ENCODE measurements around the gene IL4. TPM values are rescaled to one million over a fixed set of nuclear protein-coding genes. Genes with fewer than 3 reads are reported as not detected.

IL4 gene
- polyA plus RNA-seq (not detected in 3 replicates), polyA minus RNA-seq (not detected in 3 replicates)
- polyA plus RNA-seq (2011; ENCODE audit: low read depth): not detected
- polyA plus RNA-seq (2011; cell fraction: cytosol; rRNA removed): not detected in 2 replicates
- not detected in 2 replicates for polyA plus RNA-seq (2011; cell fraction: nucleus; rRNA removed)
- polyA plus RNA-seq (2012; ENCODE audit: low replicate concordance): not detected in 2 replicates
- polyA minus RNA-seq (2011; cell fraction: cytosol; rRNA and poly(A)+ RNA removed): not detected
- not detected in 2 replicates for polyA minus RNA-seq (2011; cell fraction: nucleus; rRNA and poly(A)+ RNA removed)

- Histone ChIP-seq H3K27me3 (ENCODE audit: control insufficient read depth, extremely low read depth, insufficient read depth, low read length) (no peaks in the 10 kb centered on the region), H3K9me3 (ENCODE audit: control insufficient read depth, low read depth, low read length) (no peaks in the 10 kb centered on the region), H4K20me1 (ENCODE audit: control insufficient read depth, extremely low read depth, insufficient read depth, low read length) (no peaks in the 10 kb centered on the region), H2AFZ (ENCODE audit: control insufficient read depth, low read length) (peak within 1 kb of the TSS; percentile 29), H3K4me3 (ENCODE audit: control insufficient read depth in 2 of 3, extremely low read depth in 1 of 3, insufficient read depth in 2 of 3, low read depth in 1 of 3, low read length in 3 of 3) (peak within 1 kb of the TSS in 1 of 3 experiments; percentile 11), H3K36me3 (ENCODE audit: control insufficient read depth in 2 of 2, extremely low read depth in 1 of 2, insufficient read depth in 2 of 2, low read length in 2 of 2) (no peaks in the 10 kb centered on the region), H3K9me1 (ENCODE audit: control insufficient read depth, extremely low read depth, insufficient read depth, low read length) (no peaks in the 10 kb centered on the region), H3K4me2 (ENCODE audit: control insufficient read depth, extremely low read depth, insufficient read depth, low read depth, low read length) (peak within 1 kb of the TSS; percentile 75), H3K27ac (ENCODE audit: control insufficient read depth, insufficient read depth, low read length) (peak within 1 kb of the TSS; percentile 58), H3K79me2 (ENCODE audit: control insufficient read depth, insufficient read depth, low read length) (no peaks in the 10 kb centered on the region), H3K9ac (ENCODE audit: control insufficient read depth, extremely low read depth, insufficient read depth, low read length) (peak within 1 kb of the TSS; percentile 39), H3K4me1 (ENCODE audit: control insufficient read depth, extremely low read depth, insufficient read depth, low read length) (peaks cover 24% of the 10 kb centered on the region)
- dilution Hi-C loops (cut with MboI; ENCODE audit: extremely low pct_ligation_motif_present, low sequenced_read_pairs): no loop called here
- TF ChIP-seq EZH2 (IDR thresholded peaks at IDR 0.05; ENCODE audit: low read length): no peak
- TF ChIP-seq, protein P1, sequence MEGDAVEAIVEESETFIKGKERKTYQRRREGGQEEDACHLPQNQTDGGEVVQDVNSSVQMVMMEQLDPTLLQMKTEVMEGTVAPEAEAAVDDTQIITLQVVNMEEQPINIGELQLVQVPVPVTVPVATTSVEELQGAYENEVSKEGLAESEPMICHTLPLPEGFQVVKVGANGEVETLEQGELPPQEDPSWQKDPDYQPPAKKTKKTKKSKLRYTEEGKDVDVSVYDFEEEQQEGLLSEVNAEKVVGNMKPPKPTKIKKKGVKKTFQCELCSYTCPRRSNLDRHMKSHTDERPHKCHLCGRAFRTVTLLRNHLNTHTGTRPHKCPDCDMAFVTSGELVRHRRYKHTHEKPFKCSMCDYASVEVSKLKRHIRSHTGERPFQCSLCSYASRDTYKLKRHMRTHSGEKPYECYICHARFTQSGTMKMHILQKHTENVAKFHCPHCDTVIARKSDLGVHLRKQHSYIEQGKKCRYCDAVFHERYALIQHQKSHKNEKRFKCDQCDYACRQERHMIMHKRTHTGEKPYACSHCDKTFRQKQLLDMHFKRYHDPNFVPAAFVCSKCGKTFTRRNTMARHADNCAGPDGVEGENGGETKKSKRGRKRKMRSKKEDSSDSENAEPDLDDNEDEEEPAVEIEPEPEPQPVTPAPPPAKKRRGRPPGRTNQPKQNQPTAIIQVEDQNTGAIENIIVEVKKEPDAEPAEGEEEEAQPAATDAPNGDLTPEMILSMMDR (optimal IDR thresholded peaks at IDR 0.05 in 1 of 3, IDR thresholded peaks at IDR 0.05 in 1 of 3, conservative IDR thresholded peaks at IDR 0.05 in 1 of 3; ENCODE audit: extremely low read depth in 1 of 3, insufficient read depth in 2 of 3, low read length in 3 of 3): no peak
- DNase-seq (ENCODE audit: low read depth, low spot score) (no peak), FAIRE-seq (no peak)
These were observed at the start of gene IL4 for GRCh38 chr5:132673939-132674630. Gene IL4, plus strand, starts transcription at chr5:132673989. Its CDS starts 62 bp downstream, at chr5:132674051.

DNA sequence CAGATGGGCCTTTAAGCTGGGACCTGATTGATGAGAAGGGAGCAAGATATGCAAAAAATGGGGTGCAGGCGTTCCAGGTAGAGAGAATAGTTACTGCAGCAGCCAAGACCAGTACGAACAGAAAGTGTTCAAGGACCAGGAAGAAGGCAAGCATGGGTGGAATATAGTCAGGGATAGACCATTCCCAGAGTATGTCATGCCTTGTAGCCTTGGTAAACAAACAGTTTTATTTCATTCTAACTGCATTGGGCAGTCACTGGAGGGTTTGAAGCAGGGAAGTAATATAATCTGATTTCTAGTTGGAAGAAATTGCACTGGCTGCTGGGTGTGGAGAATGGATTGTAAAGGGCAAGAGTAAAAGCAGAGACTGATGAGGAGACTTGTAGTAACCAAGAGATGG lies 46.3 kb upstream of the IL4 start:
- no peaks in the 10 kb centered on the region for H3K4me1 ChIP-seq (ENCODE audit: control insufficient read depth, extremely low read depth, insufficient read depth, low read length)
- peaks cover 0 to 7% of the 10 kb centered on the region in 2 experiments for H3K36me3 ChIP-seq (ENCODE audit: control insufficient read depth in 2 of 2, extremely low read depth in 1 of 2, insufficient read depth in 2 of 2, low read length in 2 of 2)
- DNase-seq (ENCODE audit: low read depth, low spot score) (no peak), FAIRE-seq (no peak)
- no peak overlapping the region for H3K9ac ChIP-seq (ENCODE audit: control insufficient read depth, extremely low read depth, insufficient read depth, low read length)
- no peak overlapping the region for H3K27ac ChIP-seq (ENCODE audit: control insufficient read depth, insufficient read depth, low read length)
- H3K9me1 ChIP-seq (ENCODE audit: control insufficient read depth, extremely low read depth, insufficient read depth, low read length): no peaks in the 10 kb centered on the region
- no peaks in the 10 kb centered on the region for H3K9me3 ChIP-seq (ENCODE audit: control insufficient read depth, low read depth, low read length)
- H3K4me2 ChIP-seq (ENCODE audit: control insufficient read depth, extremely low read depth, insufficient read depth, low read depth, low read length): no peak overlapping the region
- H3K27me3 ChIP-seq (ENCODE audit: control insufficient read depth, extremely low read depth, insufficient read depth, low read length): no peaks in the 10 kb centered on the region
- no peaks in the 10 kb centered on the region for H4K20me1 ChIP-seq (ENCODE audit: control insufficient read depth, extremely low read depth, insufficient read depth, low read length)
- dilution Hi-C loops (cut with MboI; ENCODE audit: extremely low pct_ligation_motif_present, low sequenced_read_pairs): no loop called here
- TF ChIP-seq, protein P1 (optimal IDR thresholded peaks at IDR 0.05 in 1 of 3, IDR thresholded peaks at IDR 0.05 in 1 of 3, conservative IDR thresholded peaks at IDR 0.05 in 1 of 3; ENCODE audit: extremely low read depth in 1 of 3, insufficient read depth in 2 of 3, low read length in 3 of 3): no peak
- TF ChIP-seq EZH2 (IDR thresholded peaks at IDR 0.05; ENCODE audit: low read length): no peak
- H3K79me2 ChIP-seq (ENCODE audit: control insufficient read depth, insufficient read depth, low read length): no peaks in the 10 kb centered on the region
- no peak overlapping the region for H2AFZ ChIP-seq (ENCODE audit: control insufficient read depth, low read length)
- no peak overlapping the region for H3K4me3 ChIP-seq (ENCODE audit: control insufficient read depth in 2 of 3, extremely low read depth in 1 of 3, insufficient read depth in 2 of 3, low read depth in 1 of 3, low read length in 3 of 3)

All from keratinocyte (primary cell).